Heart left ventricle (tissue), 16 donors: ENCODE results near the gene ETDC. TPM values are rescaled to one million over a fixed set of nuclear protein-coding genes. Genes with fewer than 3 reads are reported as not detected.

Source experiments
- ATAC-seq, 4 donors: fragments of 200-7000 bp; cut with Tn5 transposase; one replicate each; pipeline ENCODE4 v1.9.1; 2020 to 2022; ENCODE audit warnings: moderate library complexity in 4 of 4, mild to moderate bottlenecking in 3 of 4, moderate number of reproducible peaks in 1 of 4
- DNase-seq, 5 donors: peaks; one replicate each; pipeline ENCODE4 v3.0.0-alpha.2; 2020
- H3K27ac ChIP-seq, 12 donors: fragments of 200-600 bp; sonication (generic) in 4 of 12; one replicate each; pipeline versions ENCODE4 v1.5.0 to v1.8.0; 2016 to 2022; ENCODE audit warnings: mild to moderate bottlenecking in 2 of 12
- H3K27me3 ChIP-seq, 9 donors: fragments of 200-600 bp; sonication (generic) in 2 of 9; one replicate each; pipeline versions ENCODE4 v1.5.1 to v1.8.0; 2016 to 2022; ENCODE audit warnings: mild to moderate bottlenecking in 3 of 9
- H3K36me3 ChIP-seq, 9 donors: fragments of 200-600 bp; sonication (generic) in 2 of 9; one replicate each; pipeline versions ENCODE4 v1.5.0 to v1.8.0; 2018 to 2022; ENCODE audit warnings: mild to moderate bottlenecking in 2 of 9
- H3K4me1 ChIP-seq, 12 donors: fragments of 200-600 bp; sonication (generic) in 4 of 12; one replicate each; pipeline versions ENCODE4 v1.5.0 to v1.8.0; 2016 to 2022; ENCODE audit warnings: mild to moderate bottlenecking in 3 of 12
- H3K4me3 ChIP-seq, 12 donors: fragments of 200-600 bp; sonication (generic) in 4 of 12; one replicate each; pipeline versions ENCODE4 v1.5.0 to v1.8.0; 2017 to 2022; ENCODE audit warnings: mild to moderate bottlenecking in 9 of 12, moderate library complexity in 4 of 12
- H3K9me3 ChIP-seq, 12 donors: fragments of 200-600 bp; sonication (generic) in 4 of 12; one replicate each; pipeline versions ENCODE4 v1.5.0 to v1.8.0; 2016 to 2022; ENCODE audit warnings: mild to moderate bottlenecking in 1 of 12
- POLR2A ChIP-seq, 2 donors: fragments of 450-650 bp; IDR thresholded peaks; one replicate each; pipeline ENCODE4 v1.6.1; 2017; ENCODE audit warnings: antibody characterized with exemption in 2 of 2, mild to moderate bottlenecking in 2 of 2, moderate library complexity in 2 of 2
- intact Hi-C, 10 donors: fragments of 100-400 bp; cut with DNase I; formaldehyde crosslinking; loops; one replicate each; pipeline versions ENCODE4 v1.11.1 to v1.14.2; 2022
- polyA plus RNA-seq, 2 donors: library from polyadenylated mRNA; stranded (reverse); fragments of 200-250 nt; gene quantifications; one replicate each; pipeline ENCODE4 v1.2.3, GENCODE V29; 2013
- total RNA-seq, 9 donors: library from RNA; depleted of rRNA in 2 of 9; stranded (reverse); fragments of >200 nt in 2 of 9; fragmentation: NEBNext Ultra II Directional in 3 of 9; extraction: Animal tissue kit (Norgen Biotek cat#: 25700) in 3 of 9; gene quantifications; one replicate each; pipeline versions ENCODE4 v1.1.0 to v1.2.4, GENCODE V29; 2016 to 2023
- TF ChIP-seq, protein P1 (sequence below), 12 donors: fragments of 200-600 bp; sonication (generic) in 4 of 12; IDR thresholded peaks; one replicate each; pipeline versions ENCODE4 v1.5.0 to v1.8.0; 2018 to 2022; ENCODE audit warnings: antibody characterized with exemption in 12 of 12, mild to moderate bottlenecking in 5 of 12
- donor health status: ischemic (EF 13 %, LVEDD 7.1; RV severe dilation, severe dysfunction).
- donor health status: healthy with polysubstance abuse.
- donor health status: DM: no; HTN: yes; CAD: no.
- donor health status: DM: no; HTN: no; CAD: no.
- donor health status: ischemic (EF 25% LVEDD 6.9; RV normal size, moderate dysfunction).
- donor health status: ischemic (EF 25% LVEDD 5.7; RV mildly dilated, moderate dysfunction).
- donor health status: healthy.
- donor health status: DM: yes; HTN: yes; CAD: no.
- donor health status: ischemic (EF 35%, LVEDD 5.7; RV mildly dilated, moderate dysfunction).
- donor health status: nonischemic (EF 11% LVEDD 7.7; RV severe dilation, severe dysfunction).
- donor health status: DM: yes; HTN: yes; CAD: no.
- donor health status: PGD.
- donor health status: ischemic (EF 29% LVEDD 5.4; RV normal size, mild dysfunction).
- donor health status: nonischemic (EF 23%, LVEDD 6.1; RV moderate dilation, normal function).

Gene ETDC
- total and polyA plus RNA-seq, 11 donors: not detected

DNA sequence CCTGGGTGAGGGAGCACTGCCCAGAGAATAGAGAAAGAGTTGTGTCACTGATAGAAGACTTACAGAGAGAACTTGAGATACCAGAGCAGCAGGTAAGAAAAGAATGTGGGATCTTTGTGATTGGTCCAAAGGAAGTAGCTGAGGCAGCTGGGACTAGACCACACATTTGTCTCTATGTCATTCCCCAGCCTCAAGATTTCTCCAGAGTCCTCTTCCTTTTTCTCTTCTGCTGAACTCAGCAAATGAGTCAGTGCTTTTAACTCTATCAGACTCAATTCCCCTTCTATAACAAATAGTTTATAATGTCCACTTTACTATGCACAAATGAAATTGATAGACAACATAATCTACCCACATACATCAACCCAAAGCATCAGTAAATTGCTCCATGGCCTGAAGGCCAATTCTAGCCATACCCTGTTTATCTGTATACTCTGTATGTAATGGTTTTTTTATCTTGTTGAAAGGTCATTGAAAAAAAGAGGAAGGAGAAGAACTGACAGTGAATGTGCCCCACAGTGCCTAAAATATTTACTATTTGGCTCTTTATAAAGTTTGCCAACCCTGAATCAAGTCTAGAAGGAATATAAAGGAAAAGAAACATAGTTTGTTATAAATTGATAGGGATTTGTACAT lies 38.2 kb downstream of the ETDC start:
- no peaks in the 10 kb centered on the region for H3K27me3 ChIP-seq
- TF ChIP-seq, protein P1, sequence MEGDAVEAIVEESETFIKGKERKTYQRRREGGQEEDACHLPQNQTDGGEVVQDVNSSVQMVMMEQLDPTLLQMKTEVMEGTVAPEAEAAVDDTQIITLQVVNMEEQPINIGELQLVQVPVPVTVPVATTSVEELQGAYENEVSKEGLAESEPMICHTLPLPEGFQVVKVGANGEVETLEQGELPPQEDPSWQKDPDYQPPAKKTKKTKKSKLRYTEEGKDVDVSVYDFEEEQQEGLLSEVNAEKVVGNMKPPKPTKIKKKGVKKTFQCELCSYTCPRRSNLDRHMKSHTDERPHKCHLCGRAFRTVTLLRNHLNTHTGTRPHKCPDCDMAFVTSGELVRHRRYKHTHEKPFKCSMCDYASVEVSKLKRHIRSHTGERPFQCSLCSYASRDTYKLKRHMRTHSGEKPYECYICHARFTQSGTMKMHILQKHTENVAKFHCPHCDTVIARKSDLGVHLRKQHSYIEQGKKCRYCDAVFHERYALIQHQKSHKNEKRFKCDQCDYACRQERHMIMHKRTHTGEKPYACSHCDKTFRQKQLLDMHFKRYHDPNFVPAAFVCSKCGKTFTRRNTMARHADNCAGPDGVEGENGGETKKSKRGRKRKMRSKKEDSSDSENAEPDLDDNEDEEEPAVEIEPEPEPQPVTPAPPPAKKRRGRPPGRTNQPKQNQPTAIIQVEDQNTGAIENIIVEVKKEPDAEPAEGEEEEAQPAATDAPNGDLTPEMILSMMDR (IDR thresholded peaks at IDR 0.05): no peak
- TF ChIP-seq POLR2A (IDR thresholded peaks at IDR 0.05): no peak
- peaks cover 0 to 20% (median 7%) of the 10 kb centered on the region in 12 donors for H3K4me1 ChIP-seq
- peaks cover 0 to 54% (median 20%) of the 10 kb centered on the region in 9 donors for H3K36me3 ChIP-seq
- peaks cover 0 to 6% (median 0%) of the 10 kb centered on the region in 12 donors for H3K9me3 ChIP-seq
- DNase-seq: no peak
- ATAC-seq: no peak
- peak overlapping the region in 1 of 12 donors; percentile 68 for H3K27ac ChIP-seq
- intact Hi-C loops: loop anchor here in 1 of 10 donors (5.0 kb wide), 1 partner anchor 75 kb away; the partner anchor contains the start of gene SMIM10L2A
- no peak overlapping the region for H3K4me3 ChIP-seq

DNA sequence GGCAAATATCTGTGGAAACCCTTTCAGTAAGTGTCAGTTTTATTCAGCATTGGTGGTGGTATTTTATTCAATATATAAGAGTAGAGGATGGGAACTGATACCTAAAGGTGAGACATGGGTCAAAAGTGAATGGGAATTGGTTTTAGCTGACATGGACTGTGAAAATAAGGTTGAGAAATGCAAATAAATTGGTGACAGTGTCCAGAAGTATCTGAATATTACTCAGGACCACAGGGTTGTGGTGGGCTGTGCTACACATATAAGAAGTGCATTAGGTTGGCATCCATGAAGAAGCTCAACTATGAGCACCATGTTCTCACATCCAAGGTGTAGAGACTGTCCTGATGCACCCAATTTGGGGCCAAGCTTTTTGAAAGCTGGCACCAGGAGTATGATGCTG lies 45.0 kb downstream of the ETDC start:
- Histone ChIP-seq H3K9me3 (no peaks in the 10 kb centered on the region), H3K4me1 (no peaks in the 10 kb centered on the region), H3K27me3 (no peaks in the 10 kb centered on the region), H3K36me3 (peaks cover 0 to 49% (median 18%) of the 10 kb centered on the region in 9 donors), H3K4me3 (no peak overlapping the region), H3K27ac (no peak overlapping the region)
- intact Hi-C loops: no loop called here
- no peak for TF ChIP-seq POLR2A (IDR thresholded peaks at IDR 0.05)
- TF ChIP-seq, protein P1 (IDR thresholded peaks at IDR 0.05): no peak
- ATAC-seq: no peak
- DNase-seq: no peak

Other genes starting within 250 kb of the ETDC start
- gene SMIM10L2B, start 210.8 kb upstream of the ETDC start, total RNA-seq: 1 to 10 TPM; 2.2 to 5.7 (median 3.6) TPM
- 1 to 10 TPM; 1.5 to 5.3 TPM for gene SMIM10L2B, start 210.8 kb upstream of the ETDC start, polyA plus RNA-seq
- not detected for gene ETDB, start 189.0 kb upstream of the ETDC start, total RNA-seq
- gene ETDB, start 189.0 kb upstream of the ETDC start, polyA plus RNA-seq: not detected
- not detected for gene CT55, start 138.1 kb upstream of the ETDC start, total RNA-seq
- gene CT55, start 138.1 kb upstream of the ETDC start, polyA plus RNA-seq: not detected
- not detected for gene ETDA, start 57.4 kb upstream of the ETDC start, total RNA-seq
- not detected for gene ETDA, start 57.4 kb upstream of the ETDC start, polyA plus RNA-seq
- gene ZNF75D, start 34.6 kb downstream of the ETDC start, total RNA-seq: 1 to 10 TPM; 2.8 to 6.1 (median 3.2) TPM
- 1 to 10 TPM; 3.2 to 4.0 TPM for gene ZNF75D, start 34.6 kb downstream of the ETDC start, polyA plus RNA-seq
- 1 to 10 TPM; 4.4 to 7.4 (median 5.1) TPM for gene ZNF449, start 35.3 kb downstream of the ETDC start, total RNA-seq
- gene ZNF449, start 35.3 kb downstream of the ETDC start, polyA plus RNA-seq: 1 to 10 TPM; 2.1 to 3.7 TPM
- gene SMIM10L2A, start 112.5 kb downstream of the ETDC start, total RNA-seq: 1 to 10 TPM in 7 of 9 donors, under 1 TPM in 2; 0.53 to 2.7 (median 1.4) TPM
- 1 to 10 TPM in 1 of 2 donors, under 1 TPM in 1; 0.37 to 1.2 TPM for gene SMIM10L2A, start 112.5 kb downstream of the ETDC start, polyA plus RNA-seq
- gene INTS6L, start 211.2 kb downstream of the ETDC start, total RNA-seq: 1 to 10 TPM; 1.4 to 5.9 (median 2.6) TPM
- gene INTS6L, start 211.2 kb downstream of the ETDC start, polyA plus RNA-seq: 1 to 10 TPM; 1.6 to 2.6 TPM